HEK293 (cell line): ENCODE results near the gene ZNF536.

Experiments
- IKZF3 ChIP-seq: fragments of 450-650 bp; IDR thresholded peaks from 2 replicates; pipeline ENCODE4 v1.5.0; 2018; ENCODE audit warnings: missing biosample characterization, mild to moderate bottlenecking, missing genetic modification characterization, moderate library complexity
- KLF9 ChIP-seq: fragments of 450-650 bp; formaldehyde crosslinking; IDR thresholded peaks from 2 replicates; pipeline ENCODE4 v1.5.1; 2016; ENCODE audit warnings: missing biosample characterization, missing genetic modification characterization, low read depth
- OVOL3 ChIP-seq: fragments of 450-650 bp; formaldehyde crosslinking; IDR thresholded peaks from 2 replicates; pipeline ENCODE4 v1.5.1; 2016; ENCODE audit warnings: missing biosample characterization, missing genetic modification characterization
- TSHZ1 ChIP-seq: fragments of 450-650 bp; formaldehyde crosslinking; IDR thresholded peaks from 2 replicates; pipeline ENCODE4 v1.5.1; 2016; ENCODE audit warnings: missing biosample characterization, missing genetic modification characterization, borderline replicate concordance
- ZBTB7A ChIP-seq: fragments of 450-650 bp; formaldehyde crosslinking; IDR thresholded peaks from 2 replicates; pipeline ENCODE4 v1.5.1; 2016; ENCODE audit warnings: low read depth, missing biosample characterization, missing genetic modification characterization
- ZNF548 ChIP-seq: fragments of 450-650 bp; formaldehyde crosslinking; IDR thresholded peaks from 2 replicates; pipeline ENCODE4 v1.5.1; 2016; ENCODE audit warnings: missing biosample characterization, missing genetic modification characterization
- ZNF629 ChIP-seq: fragments of 450-650 bp; formaldehyde crosslinking; IDR thresholded peaks from 2 replicates; pipeline ENCODE4 v1.5.1; 2017; ENCODE audit warnings: missing biosample characterization, missing genetic modification characterization
- ZNF701 ChIP-seq: fragments of 450-650 bp; formaldehyde crosslinking; IDR thresholded peaks from 2 replicates; pipeline ENCODE4 v1.5.1; 2016; ENCODE audit warnings: missing biosample characterization, missing genetic modification characterization
- ZNF843 ChIP-seq: fragments of 450-650 bp; formaldehyde crosslinking; IDR thresholded peaks from 2 replicates; pipeline ENCODE4 v1.5.1; 2016; ENCODE audit warnings: missing biosample characterization, missing genetic modification characterization
- TF ChIP-seq, protein P1 (sequence below): fragments of 450-650 bp; formaldehyde crosslinking; IDR thresholded peaks from 2 replicates; pipeline ENCODE4 v1.5.1; 2016; ENCODE audit warnings: missing biosample characterization, missing genetic modification characterization
- TF ChIP-seq, protein P2 (sequence below): fragments of 450-650 bp; formaldehyde crosslinking; IDR thresholded peaks from 2 replicates; pipeline ENCODE4 v1.5.1; 2017; ENCODE audit warnings: missing biosample characterization, missing genetic modification characterization
- TF ChIP-seq, protein P3 (sequence below): fragments of 450-650 bp; formaldehyde crosslinking; IDR thresholded peaks from 2 replicates; pipeline ENCODE4 v1.5.1; 2016; ENCODE audit warnings: missing biosample characterization, missing genetic modification characterization

GRCh38 chr19:30339624-30340525 is 32.3 kb upstream of the ZNF536 start:
- TF ChIP-seq KLF9 (tag by site-specific recombination) (no peak), ZNF629 (tag by site-specific recombination) (no peak), OVOL3 (no peak), ZNF701 (no peak), ZBTB7A (tag by site-specific recombination) (no peak), ZNF548 (tag by site-specific recombination) (no peak), IKZF3 (tag by site-specific recombination) (no peak), ZNF843 (no peak), TSHZ1 (tag by site-specific recombination) (no peak)
- TF ChIP-seq, protein P1, sequence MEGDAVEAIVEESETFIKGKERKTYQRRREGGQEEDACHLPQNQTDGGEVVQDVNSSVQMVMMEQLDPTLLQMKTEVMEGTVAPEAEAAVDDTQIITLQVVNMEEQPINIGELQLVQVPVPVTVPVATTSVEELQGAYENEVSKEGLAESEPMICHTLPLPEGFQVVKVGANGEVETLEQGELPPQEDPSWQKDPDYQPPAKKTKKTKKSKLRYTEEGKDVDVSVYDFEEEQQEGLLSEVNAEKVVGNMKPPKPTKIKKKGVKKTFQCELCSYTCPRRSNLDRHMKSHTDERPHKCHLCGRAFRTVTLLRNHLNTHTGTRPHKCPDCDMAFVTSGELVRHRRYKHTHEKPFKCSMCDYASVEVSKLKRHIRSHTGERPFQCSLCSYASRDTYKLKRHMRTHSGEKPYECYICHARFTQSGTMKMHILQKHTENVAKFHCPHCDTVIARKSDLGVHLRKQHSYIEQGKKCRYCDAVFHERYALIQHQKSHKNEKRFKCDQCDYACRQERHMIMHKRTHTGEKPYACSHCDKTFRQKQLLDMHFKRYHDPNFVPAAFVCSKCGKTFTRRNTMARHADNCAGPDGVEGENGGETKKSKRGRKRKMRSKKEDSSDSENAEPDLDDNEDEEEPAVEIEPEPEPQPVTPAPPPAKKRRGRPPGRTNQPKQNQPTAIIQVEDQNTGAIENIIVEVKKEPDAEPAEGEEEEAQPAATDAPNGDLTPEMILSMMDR, result no peak
- TF ChIP-seq, protein P2, sequence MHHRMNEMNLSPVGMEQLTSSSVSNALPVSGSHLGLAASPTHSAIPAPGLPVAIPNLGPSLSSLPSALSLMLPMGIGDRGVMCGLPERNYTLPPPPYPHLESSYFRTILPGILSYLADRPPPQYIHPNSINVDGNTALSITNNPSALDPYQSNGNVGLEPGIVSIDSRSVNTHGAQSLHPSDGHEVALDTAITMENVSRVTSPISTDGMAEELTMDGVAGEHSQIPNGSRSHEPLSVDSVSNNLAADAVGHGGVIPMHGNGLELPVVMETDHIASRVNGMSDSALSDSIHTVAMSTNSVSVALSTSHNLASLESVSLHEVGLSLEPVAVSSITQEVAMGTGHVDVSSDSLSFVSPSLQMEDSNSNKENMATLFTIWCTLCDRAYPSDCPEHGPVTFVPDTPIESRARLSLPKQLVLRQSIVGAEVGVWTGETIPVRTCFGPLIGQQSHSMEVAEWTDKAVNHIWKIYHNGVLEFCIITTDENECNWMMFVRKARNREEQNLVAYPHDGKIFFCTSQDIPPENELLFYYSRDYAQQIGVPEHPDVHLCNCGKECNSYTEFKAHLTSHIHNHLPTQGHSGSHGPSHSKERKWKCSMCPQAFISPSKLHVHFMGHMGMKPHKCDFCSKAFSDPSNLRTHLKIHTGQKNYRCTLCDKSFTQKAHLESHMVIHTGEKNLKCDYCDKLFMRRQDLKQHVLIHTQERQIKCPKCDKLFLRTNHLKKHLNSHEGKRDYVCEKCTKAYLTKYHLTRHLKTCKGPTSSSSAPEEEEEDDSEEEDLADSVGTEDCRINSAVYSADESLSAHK (tag by site-specific recombination), result no peak
- TF ChIP-seq, protein P3, sequence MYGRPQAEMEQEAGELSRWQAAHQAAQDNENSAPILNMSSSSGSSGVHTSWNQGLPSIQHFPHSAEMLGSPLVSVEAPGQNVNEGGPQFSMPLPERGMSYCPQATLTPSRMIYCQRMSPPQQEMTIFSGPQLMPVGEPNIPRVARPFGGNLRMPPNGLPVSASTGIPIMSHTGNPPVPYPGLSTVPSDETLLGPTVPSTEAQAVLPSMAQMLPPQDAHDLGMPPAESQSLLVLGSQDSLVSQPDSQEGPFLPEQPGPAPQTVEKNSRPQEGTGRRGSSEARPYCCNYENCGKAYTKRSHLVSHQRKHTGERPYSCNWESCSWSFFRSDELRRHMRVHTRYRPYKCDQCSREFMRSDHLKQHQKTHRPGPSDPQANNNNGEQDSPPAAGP (tag by site-specific recombination), result no peak
